Stomach (tissue), 19 donors: ENCODE data around the gene LPGAT1. TPM values are rescaled to one million over a fixed set of nuclear protein-coding genes. Genes with fewer than 3 reads are reported as not detected.
A peak's percentile ranks its signal among the peaks of the same experiment; 100 is the strongest.

Source experiments
- DNase-seq, 2 donors: peaks; one replicate each; pipeline versions ENCODE4 v3.0.0 to v3.0.0-alpha.2; 2013 to 2019
- H3K27ac ChIP-seq, 5 donors: fragments of 200-600 bp in 4 of 5; sonication (generic) in 4 of 5; one replicate each; pipeline ENCODE4 v1.5.1; 2013 to 2019; ENCODE audit warnings: mild to moderate bottlenecking in 1 of 5, moderate library complexity in 1 of 5
- H3K27me3 ChIP-seq, 3 donors: fragments of 200-600 bp; sonication (generic); one replicate each; pipeline ENCODE4 v1.5.1; 2017 to 2019; ENCODE audit warnings: mixed run types in 1 of 3
- H3K36me3 ChIP-seq, 4 donors: fragments of 200-600 bp; sonication (generic); 1 replicate in 3 of 4; 2 replicates in 1 of 4; pipeline ENCODE4 v1.5.1; 2016 to 2019
- H3K4me1 ChIP-seq, 4 donors: fragments of 200-600 bp; sonication (generic); one replicate each; pipeline ENCODE4 v1.5.1; 2016 to 2019
- H3K4me3 ChIP-seq, 4 donors: fragments of 200-600 bp; sonication (generic) in 3 of 4; one replicate each; pipeline ENCODE4 v1.5.1; 2016 to 2019; ENCODE audit warnings: mild to moderate bottlenecking in 1 of 4
- H3K9me3 ChIP-seq, 4 donors: fragments of 200-600 bp; sonication (generic); one replicate each; pipeline ENCODE4 v1.5.1; 2016 to 2019
- EP300 ChIP-seq: sonication (generic); formaldehyde crosslinking; IDR thresholded peaks from one replicate; pipeline ENCODE4 v1.6.1; 2017; ENCODE audit warnings: antibody characterized with exemption
- POLR2A ChIP-seq, 4 donors: fragments of 450-650 bp; IDR thresholded peaks; one replicate each; pipeline ENCODE4 v1.6.1; 2016; ENCODE audit warnings: antibody characterized with exemption in 4 of 4, control low read depth in 2 of 4, mild to moderate bottlenecking in 1 of 4, moderate library complexity in 1 of 4
- POLR2AphosphoS5 ChIP-seq, 3 donors: sonication (generic); formaldehyde crosslinking; IDR thresholded peaks; one replicate each; pipeline ENCODE4 v1.6.1; 2016; ENCODE audit warnings: antibody characterized with exemption in 3 of 3
- WGBS, 5 donors: extraction: QIAGEN DNeasy Blood & Tissue Kit in 3 of 5; methylation state at CpG; one replicate each; pipeline versions ENCODE4 v1.1.5 to v1.1.7; 2013 to 2018; 5-methylcytosine and 5-hydroxymethylcytosine counted together
- intact Hi-C: fragments of 100-400 bp; cut with DNase I; formaldehyde crosslinking; loops from one replicate; pipeline ENCODE4 v1.15.1; 2023; ENCODE audit warnings: low total_unique reads
- long read RNA-seq, 10 donors: transcript quantifications; one replicate each; lab custom pipeline, GENCODE V29; 2026
- polyA plus RNA-seq, 3 donors: library from polyadenylated mRNA; stranded (reverse); fragments of 200-250 nt; gene quantifications; one replicate each; pipeline ENCODE4 v1.2.3, GENCODE V29; 2013
- total RNA-seq, 5 donors: library from RNA; depleted of rRNA; stranded (reverse); fragments of >200 nt; gene quantifications; one replicate each; pipeline versions ENCODE4 v1.1.0 to v1.2.3, GENCODE V29; 2014 to 2016
- TF ChIP-seq, protein P1 (sequence below), 7 experiments: fragments of 450-650 bp in 4 of 7; fragments of 200-600 bp in 3 of 7; sonication (generic) in 3 of 7; IDR thresholded peaks; one replicate each; pipeline ENCODE4 v1.5.1; 2016 to 2019; ENCODE audit warnings: antibody characterized with exemption in 7 of 7, control low read depth in 2 of 7, mild to moderate bottlenecking in 1 of 7
- donor health status: healthy with polysubstance abuse.
- donor health status: Bipolar disorder and iron deficiency.
- donor health status: healthy.

The LPGAT1 gene, protein sequence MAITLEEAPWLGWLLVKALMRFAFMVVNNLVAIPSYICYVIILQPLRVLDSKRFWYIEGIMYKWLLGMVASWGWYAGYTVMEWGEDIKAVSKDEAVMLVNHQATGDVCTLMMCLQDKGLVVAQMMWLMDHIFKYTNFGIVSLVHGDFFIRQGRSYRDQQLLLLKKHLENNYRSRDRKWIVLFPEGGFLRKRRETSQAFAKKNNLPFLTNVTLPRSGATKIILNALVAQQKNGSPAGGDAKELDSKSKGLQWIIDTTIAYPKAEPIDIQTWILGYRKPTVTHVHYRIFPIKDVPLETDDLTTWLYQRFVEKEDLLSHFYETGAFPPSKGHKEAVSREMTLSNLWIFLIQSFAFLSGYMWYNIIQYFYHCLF
- total RNA-seq, result 10 to 100 TPM in 3 of 5 donors, 1 to 10 TPM in 2; 2.9 to 59.3 (median 14.8) TPM
- polyA plus RNA-seq, result 1 to 10 TPM; 2.9 to 5.3 (median 4.4) TPM
- long read RNA-seq, donor 1, result 0 reads
- long read RNA-seq, donor 2, partial matches to known transcripts, result 0 of 12 reads
- long read RNA-seq, donor 2, other reads (novel, unspliced or antisense), result 11 of 12 reads
- long read RNA-seq, donor 3, result 0 reads
- long read RNA-seq, donor 4, result 0 reads
- long read RNA-seq, donor 5, result 0 reads
- long read RNA-seq, donor 6, result 0 reads
- long read RNA-seq, donor 7, result 0 reads
- long read RNA-seq, donor 8, full-length matches to known transcripts, result 1 of 1 reads
- long read RNA-seq, donor 8, partial matches to known transcripts, result 0 of 1 reads
- long read RNA-seq, donor 8, other reads (novel, unspliced or antisense), result 0 of 1 reads
- long read RNA-seq, donor 9, result 0 reads
- long read RNA-seq, donor 10, result 0 reads

DNA sequence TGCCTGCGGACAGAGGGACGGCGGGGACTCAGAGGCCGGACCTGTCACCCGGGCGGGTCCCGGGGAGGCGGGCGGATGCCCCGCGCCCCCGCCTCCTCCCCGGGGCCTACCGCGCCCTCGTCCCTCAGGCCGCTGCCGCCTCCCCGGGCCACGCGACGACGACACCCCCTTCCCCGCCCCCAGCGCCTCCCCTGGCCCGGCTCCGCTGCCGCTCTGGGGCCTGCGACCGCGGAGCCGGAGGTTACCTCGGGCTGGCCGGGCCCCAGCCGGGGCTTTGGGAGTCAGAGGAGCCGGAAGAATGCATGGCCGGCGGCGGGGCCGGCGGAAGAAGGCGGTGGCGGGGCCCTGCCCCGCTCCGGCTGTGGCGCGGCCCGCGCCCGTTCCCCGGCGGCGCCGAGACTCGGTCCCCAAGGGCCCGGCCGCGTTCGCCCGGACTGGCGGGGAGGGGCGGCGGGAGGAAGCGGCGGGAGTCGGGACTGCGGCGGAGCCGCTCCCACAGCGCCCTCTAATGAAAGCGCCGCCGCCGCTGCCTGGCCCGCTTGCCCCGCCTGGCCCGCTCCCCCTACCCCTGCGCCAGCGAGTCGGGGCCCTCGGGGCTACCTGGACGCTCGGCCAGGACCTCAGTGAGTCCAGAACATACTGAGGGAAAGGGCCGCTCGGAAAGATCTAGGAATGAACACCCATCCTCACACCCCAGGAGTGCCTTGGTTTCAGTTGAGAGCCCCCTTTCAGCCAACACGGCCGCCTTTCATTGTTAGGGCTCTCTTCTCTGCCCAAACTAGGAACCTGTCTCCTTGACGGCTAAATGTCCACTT lies at the start of gene LPGAT1:
Gene LPGAT1 (minus strand): TSS at position 436 of the 815 bp plus-strand sequence. CDS start 1,467 bp downstream, outside the sequence.
- TF ChIP-seq POLR2AphosphoS5 (IDR thresholded peaks at IDR 0.05) (peak in 1 of 3 donors; percentile 13), POLR2A (IDR thresholded peaks at IDR 0.05) (no peak)
- TF ChIP-seq, protein P1, sequence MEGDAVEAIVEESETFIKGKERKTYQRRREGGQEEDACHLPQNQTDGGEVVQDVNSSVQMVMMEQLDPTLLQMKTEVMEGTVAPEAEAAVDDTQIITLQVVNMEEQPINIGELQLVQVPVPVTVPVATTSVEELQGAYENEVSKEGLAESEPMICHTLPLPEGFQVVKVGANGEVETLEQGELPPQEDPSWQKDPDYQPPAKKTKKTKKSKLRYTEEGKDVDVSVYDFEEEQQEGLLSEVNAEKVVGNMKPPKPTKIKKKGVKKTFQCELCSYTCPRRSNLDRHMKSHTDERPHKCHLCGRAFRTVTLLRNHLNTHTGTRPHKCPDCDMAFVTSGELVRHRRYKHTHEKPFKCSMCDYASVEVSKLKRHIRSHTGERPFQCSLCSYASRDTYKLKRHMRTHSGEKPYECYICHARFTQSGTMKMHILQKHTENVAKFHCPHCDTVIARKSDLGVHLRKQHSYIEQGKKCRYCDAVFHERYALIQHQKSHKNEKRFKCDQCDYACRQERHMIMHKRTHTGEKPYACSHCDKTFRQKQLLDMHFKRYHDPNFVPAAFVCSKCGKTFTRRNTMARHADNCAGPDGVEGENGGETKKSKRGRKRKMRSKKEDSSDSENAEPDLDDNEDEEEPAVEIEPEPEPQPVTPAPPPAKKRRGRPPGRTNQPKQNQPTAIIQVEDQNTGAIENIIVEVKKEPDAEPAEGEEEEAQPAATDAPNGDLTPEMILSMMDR (IDR thresholded peaks at IDR 0.05), result peak in 3 of 7 experiments; percentile 51 to 79 (median 66)
- Histone ChIP-seq H3K4me1 (peaks cover 0 to 59% (median 30%) of the 10 kb centered on the region in 4 donors), H3K9me3 (no peaks in the 10 kb centered on the region), H3K4me3 (peak within 1 kb of the TSS; percentile 75 to 92 (median 87)), H3K27ac (peak within 1 kb of the TSS; percentile 86 to 93 (median 89)), H3K27me3 (no peaks in the 10 kb centered on the region), H3K36me3 (peaks cover 0 to 4% (median 0%) of the 10 kb centered on the region in 4 donors)
- peak; percentile 82 to 94 for DNase-seq
- 0 to 1% (median 1%) methylated on average over 14 to 74 of the region's 88 CpGs for WGBS, 5 donors
- intact Hi-C loops, result loop anchor here (5.0 kb wide), 1 partner anchor 148 kb away; no protein-coding TSS in a partner anchor

DNA sequence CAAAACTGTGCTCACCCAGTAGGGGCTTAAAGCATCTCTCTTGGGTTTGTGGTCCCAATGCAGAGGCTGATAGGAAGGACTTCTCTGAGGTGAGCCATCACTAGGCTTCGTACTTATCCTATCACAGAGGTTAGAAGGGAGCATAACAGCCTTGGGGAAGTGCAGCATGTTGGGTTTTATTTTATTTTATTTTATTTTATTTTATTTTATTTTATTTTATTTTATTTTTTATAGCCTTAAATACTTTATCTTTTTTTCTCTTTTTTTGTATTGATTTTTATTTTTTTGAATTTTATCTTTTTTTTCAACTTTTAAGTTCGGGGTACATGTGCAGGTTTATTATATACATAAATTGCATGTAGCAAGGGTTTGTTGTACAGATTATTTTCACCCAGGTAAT lies 48.9 kb upstream of the LPGAT1 start:
- Histone ChIP-seq H3K4me3 (no peak overlapping the region), H3K27me3 (no peaks in the 10 kb centered on the region), H3K36me3 (no peaks in the 10 kb centered on the region), H3K9me3 (no peaks in the 10 kb centered on the region), H3K4me1 (no peaks in the 10 kb centered on the region), H3K27ac (no peak overlapping the region)
- TF ChIP-seq POLR2A (IDR thresholded peaks at IDR 0.05) (no peak), POLR2AphosphoS5 (IDR thresholded peaks at IDR 0.05) (no peak)
- TF ChIP-seq, protein P1 (IDR thresholded peaks at IDR 0.05), result no peak
- intact Hi-C loops, result no loop called here
- WGBS, 5 donors, result 82 to 96% (median 94%) methylated on average over 2 of the region's 2 CpGs
- DNase-seq, result no peak

DNA sequence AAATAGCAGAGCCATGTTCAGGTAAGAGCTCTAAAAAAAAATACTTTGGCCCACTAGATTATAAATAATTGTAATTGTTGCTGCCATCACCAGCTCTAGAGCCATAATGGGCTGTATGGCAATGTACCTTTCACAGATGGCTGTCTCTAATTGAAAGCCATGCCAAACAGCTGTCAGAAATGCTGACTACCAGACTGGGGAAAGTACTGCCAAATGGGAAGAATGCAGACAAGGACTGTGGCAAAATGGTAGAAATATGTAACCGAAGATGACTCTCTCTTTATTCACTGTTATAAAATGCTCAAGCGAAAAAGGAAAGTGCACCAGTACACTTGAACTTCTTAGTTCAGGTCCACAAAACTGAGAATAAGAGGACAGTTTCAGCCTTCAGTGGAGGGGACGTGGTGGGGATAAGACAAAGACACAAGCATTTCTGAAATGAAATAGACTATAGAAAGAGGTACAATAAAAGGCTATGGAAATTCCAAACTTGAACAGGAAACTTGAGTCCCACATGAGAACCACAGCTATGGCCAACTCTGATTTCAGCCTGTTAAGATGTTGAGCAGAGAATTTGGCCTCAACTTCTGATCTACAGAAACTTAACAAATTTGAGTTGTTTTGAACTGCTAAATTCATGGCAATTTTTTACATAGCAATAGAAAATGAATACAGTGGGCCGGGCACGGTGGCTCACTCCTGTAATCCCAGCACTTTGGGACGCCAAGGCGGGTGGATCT lies 46.5 kb upstream of the LPGAT1 start:
- H3K9me3 ChIP-seq, result no peaks in the 10 kb centered on the region
- H3K27me3 ChIP-seq, result no peaks in the 10 kb centered on the region
- whole genome bisulfite sequencing, 5 donors, result 88 to 97% (median 95%) methylated on average over 7 of the region's 7 CpGs
- TF ChIP-seq EP300, result no peak
- no peak for TF ChIP-seq POLR2A (IDR thresholded peaks at IDR 0.05)
- TF ChIP-seq, protein P1 (IDR thresholded peaks at IDR 0.05), result no peak
- TF ChIP-seq POLR2AphosphoS5 (IDR thresholded peaks at IDR 0.05), result no peak
- no peaks in the 10 kb centered on the region for H3K4me1 ChIP-seq
- no peaks in the 10 kb centered on the region for H3K36me3 ChIP-seq
- H3K27ac ChIP-seq, result no peak overlapping the region
- intact Hi-C loops, result no loop called here
- H3K4me3 ChIP-seq, result no peak overlapping the region
- DNase-seq, result no peak
